ENCODE data around the gene UFD1. TPM values are rescaled to one million over a fixed set of nuclear protein-coding genes. Genes with fewer than 3 reads are reported as not detected.

Gene UFD1
- total RNA-seq, 1 experiment from 2014 or later, result 114 TPM

Other genes starting within 250 kb of the UFD1 start
- 5.3 and 6.4 TPM in 2 replicates for gene CLTCL1, start 187.5 kb downstream of the UFD1 start, total RNA-seq (2014; rRNA removed; shearing (Covaris generic))
- gene HIRA, start 47.5 kb downstream of the UFD1 start, total RNA-seq (2014; rRNA removed; shearing (Covaris generic)), result 15.1 and 16.9 TPM in 2 replicates
- 106 and 113 TPM in 2 replicates for gene MRPL40, start 46.6 kb downstream of the UFD1 start, total RNA-seq (2014; rRNA removed; shearing (Covaris generic))
- 26.3 and 28.3 TPM in 2 replicates for gene C22orf39, start 31.5 kb downstream of the UFD1 start, total RNA-seq (2014; rRNA removed; shearing (Covaris generic))
- gene CDC45, start 727 bp upstream of the UFD1 start, total RNA-seq (2014; rRNA removed; shearing (Covaris generic)), result 36.5 and 44.2 TPM in 2 replicates
- gene CLDN5, start 45.2 kb upstream of the UFD1 start, total RNA-seq (2014; rRNA removed; shearing (Covaris generic)), result not detected in 2 replicates
- 13.8 and 16.3 TPM in 2 replicates for gene SEPTIN5, start 235.3 kb upstream of the UFD1 start, total RNA-seq (2014; rRNA removed; shearing (Covaris generic))
- 1.5 and 1.6 TPM in 2 replicates for gene GP1BB, start 244.3 kb upstream of the UFD1 start, total RNA-seq (2014; rRNA removed; shearing (Covaris generic))

Data from SK-MEL-5 (cell line).